ENCODE data around the gene KBTBD4.
"Not testable (repeated sequence)": the region's sequence is repeated elsewhere in the genome, so short reads cannot be mapped to it uniquely, and the experiment has no call there.

The KBTBD4 gene

DNA sequence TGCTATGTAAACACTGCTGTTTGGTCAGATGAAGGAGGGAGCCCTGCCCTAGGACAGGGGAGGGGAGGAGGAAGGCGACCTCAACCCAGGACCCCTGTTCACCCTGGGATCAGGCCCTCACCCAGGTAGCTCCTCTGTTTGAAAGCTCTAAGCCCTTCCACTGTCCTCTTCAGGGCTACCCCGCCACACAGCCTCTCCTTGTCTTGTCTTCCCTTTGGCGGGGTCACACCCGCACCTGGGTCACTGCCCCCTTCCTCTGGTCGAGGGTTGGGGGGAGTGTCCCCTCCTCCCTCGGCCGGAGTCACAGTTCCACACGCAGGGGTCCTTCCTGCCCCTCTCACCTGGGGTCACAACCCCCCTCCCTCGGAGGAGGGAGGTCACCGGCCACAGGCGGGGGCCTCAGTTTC is 13.8 kb downstream of the KBTBD4 start:
- H3K27me3 ChIP-seq (ENCODE audit: insufficient read depth, low read length): no peaks in the 10 kb centered on the region
- peak overlapping the region; percentile 49 for H2AFZ ChIP-seq (ENCODE audit: low read depth, low read length)
- no peaks in the 10 kb centered on the region for H3K4me1 ChIP-seq (ENCODE audit: insufficient read depth, low read length)
- H3K4me3 ChIP-seq (ENCODE audit: low read length): peak overlapping the region; percentile 42
- no peaks in the 10 kb centered on the region for H3K9me3 ChIP-seq (ENCODE audit: low read length)
- no peaks in the 10 kb centered on the region for H3K36me3 ChIP-seq (ENCODE audit: insufficient read depth, low read length)

DNA sequence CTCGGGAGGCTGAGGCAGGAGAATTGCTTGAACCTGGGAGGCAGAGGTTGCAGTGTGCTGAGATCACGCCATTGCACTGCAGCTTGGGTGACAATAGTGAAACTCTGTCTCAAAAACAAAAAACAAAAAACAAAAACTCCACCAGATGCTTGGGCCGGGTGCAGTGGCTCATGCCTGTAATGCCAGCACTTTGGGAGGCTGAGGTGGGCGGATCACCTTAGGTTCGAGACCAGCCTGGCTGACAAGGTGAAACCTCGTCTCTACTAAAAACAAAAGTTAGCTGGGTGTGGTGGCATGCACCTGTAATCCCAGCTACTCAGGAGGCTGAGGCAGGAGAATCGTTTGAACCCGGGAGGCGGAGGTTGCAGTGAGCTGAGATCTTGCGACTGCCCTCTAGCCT is 14.4 kb downstream of the KBTBD4 start:
- H3K27me3 ChIP-seq (ENCODE audit: insufficient read depth, low read length); H3K36me3 ChIP-seq (ENCODE audit: insufficient read depth, low read length); H3K4me3 ChIP-seq (ENCODE audit: low read length); H2AFZ ChIP-seq (ENCODE audit: low read depth, low read length); H3K9me3 ChIP-seq (ENCODE audit: low read length); H3K4me1 ChIP-seq (ENCODE audit: insufficient read depth, low read length): not testable (repeated sequence)

DNA sequence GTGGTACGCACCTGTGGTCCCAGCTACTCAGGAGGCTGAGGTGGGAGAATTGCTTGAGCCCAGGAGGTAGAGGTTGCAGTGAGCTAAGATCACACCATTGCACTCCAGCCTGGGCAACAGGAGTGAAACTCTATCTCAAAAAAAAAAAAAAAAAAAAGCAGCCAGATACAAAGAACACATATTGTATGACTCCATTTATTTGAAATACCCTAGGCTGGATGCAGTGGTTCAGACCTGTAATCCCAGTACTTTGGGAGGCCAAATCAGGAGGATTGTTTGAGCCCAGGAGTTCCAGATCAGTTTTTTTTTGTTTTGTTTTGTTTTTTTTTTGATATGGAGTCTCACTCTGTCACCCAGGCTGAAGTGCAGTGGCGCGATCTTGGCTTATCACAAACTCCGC is 16.4 kb downstream of the KBTBD4 start:
- H3K4me3 ChIP-seq (ENCODE audit: low read length); H3K27me3 ChIP-seq (ENCODE audit: insufficient read depth, low read length); H2AFZ ChIP-seq (ENCODE audit: low read depth, low read length); H3K9me3 ChIP-seq (ENCODE audit: low read length); H3K4me1 ChIP-seq (ENCODE audit: insufficient read depth, low read length); H3K36me3 ChIP-seq (ENCODE audit: insufficient read depth, low read length): not testable (repeated sequence)

DNA sequence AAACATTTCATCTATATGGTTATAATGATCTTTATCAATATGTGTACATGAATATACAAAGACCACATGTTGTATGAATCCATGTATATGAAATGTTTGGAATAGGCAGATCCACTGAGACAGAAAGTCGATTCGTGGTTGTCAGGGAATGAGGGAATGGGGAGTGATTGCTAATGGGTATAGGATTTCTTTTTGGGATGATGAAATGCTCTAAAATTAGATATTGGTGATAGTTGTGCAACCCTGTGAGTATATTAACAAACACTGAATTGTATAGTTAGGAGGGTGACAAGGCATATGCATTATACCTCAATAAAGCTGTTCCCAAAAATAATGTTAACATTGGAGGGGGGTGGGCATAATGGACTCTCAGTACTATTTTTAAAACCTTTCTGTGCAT is 18.3 kb downstream of the KBTBD4 start:
- Histone ChIP-seq H3K9me3 (ENCODE audit: low read length) (no peaks in the 10 kb centered on the region), H3K4me1 (ENCODE audit: insufficient read depth, low read length) (no peaks in the 10 kb centered on the region), H2AFZ (ENCODE audit: low read depth, low read length) (no peak overlapping the region), H3K27me3 (ENCODE audit: insufficient read depth, low read length) (no peaks in the 10 kb centered on the region), H3K36me3 (ENCODE audit: insufficient read depth, low read length) (no peaks in the 10 kb centered on the region), H3K4me3 (ENCODE audit: low read length) (no peak overlapping the region)

DNA sequence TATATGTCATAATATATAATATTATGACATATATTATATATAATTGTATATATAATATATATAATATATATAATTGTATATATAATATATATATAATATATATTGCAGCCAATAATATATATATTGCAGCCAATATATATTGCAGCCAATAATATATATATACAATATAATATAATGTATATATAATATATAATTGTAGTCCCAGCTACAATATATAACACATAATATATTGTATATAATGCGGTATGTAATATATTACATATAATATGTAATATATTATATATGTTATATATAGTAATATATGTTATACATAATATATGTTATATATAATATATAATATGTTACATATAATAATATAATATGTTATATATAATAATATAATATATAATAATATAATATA is 20.1 kb downstream of the KBTBD4 start:
- H2AFZ ChIP-seq (ENCODE audit: low read depth, low read length): no peak overlapping the region
- H3K4me3 ChIP-seq (ENCODE audit: low read length): no peak overlapping the region
- H3K36me3 ChIP-seq (ENCODE audit: insufficient read depth, low read length): no peaks in the 10 kb centered on the region
- H3K4me1 ChIP-seq (ENCODE audit: insufficient read depth, low read length): no peaks in the 10 kb centered on the region
- no peaks in the 10 kb centered on the region for H3K27me3 ChIP-seq (ENCODE audit: insufficient read depth, low read length)
- no peaks in the 10 kb centered on the region for H3K9me3 ChIP-seq (ENCODE audit: low read length)

DNA sequence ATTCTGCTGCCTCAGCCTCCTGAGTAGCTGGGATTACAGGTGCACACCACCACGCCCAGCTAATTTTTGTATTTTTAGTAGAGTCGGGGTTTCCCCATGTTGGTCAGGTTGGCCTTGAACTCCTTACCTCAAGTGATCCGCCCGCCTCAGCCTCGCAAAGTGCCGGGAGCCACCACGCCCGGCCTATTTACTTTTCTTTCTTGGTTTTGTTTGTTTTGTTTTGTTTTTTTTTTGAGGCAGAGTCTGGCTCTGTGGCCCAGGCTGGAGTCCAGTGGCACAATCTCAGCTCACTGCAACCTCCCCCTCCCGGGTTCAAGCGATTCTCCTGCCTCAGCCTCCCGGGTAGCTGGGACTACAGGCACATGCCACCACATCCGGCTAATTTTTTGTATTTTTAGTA is 21.8 kb downstream of the KBTBD4 start:
- H3K36me3 ChIP-seq (ENCODE audit: insufficient read depth, low read length); H3K27me3 ChIP-seq (ENCODE audit: insufficient read depth, low read length); H3K9me3 ChIP-seq (ENCODE audit: low read length); H3K4me1 ChIP-seq (ENCODE audit: insufficient read depth, low read length); H2AFZ ChIP-seq (ENCODE audit: low read depth, low read length); H3K4me3 ChIP-seq (ENCODE audit: low read length): not testable (repeated sequence)

DNA sequence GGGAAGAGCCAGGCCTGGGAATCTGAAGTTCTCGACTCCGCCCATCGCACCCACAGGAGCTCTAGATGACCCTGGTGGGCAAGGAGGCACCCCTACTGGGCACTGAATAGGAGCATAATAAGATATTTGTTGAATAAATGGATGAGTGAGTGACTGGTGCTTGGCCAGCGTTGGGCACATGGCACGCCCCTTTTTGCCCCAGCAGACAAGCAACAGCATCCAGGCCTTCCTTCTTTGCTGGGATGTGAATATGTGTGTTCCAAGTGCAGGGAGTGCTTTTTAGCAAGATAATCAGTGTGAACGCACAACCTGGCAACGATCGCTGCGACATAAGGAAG is 25.4 kb downstream of the KBTBD4 start:
- Histone ChIP-seq H3K4me3 (ENCODE audit: low read length) (peak overlapping the region; percentile 85), H3K36me3 (ENCODE audit: insufficient read depth, low read length) (peaks cover 11% of the 10 kb centered on the region), H3K9me3 (ENCODE audit: low read length) (no peaks in the 10 kb centered on the region), H3K27me3 (ENCODE audit: insufficient read depth, low read length) (no peaks in the 10 kb centered on the region), H3K4me1 (ENCODE audit: insufficient read depth, low read length) (peaks cover 18% of the 10 kb centered on the region), H2AFZ (ENCODE audit: low read depth, low read length) (peak overlapping the region; percentile 94)

DNA sequence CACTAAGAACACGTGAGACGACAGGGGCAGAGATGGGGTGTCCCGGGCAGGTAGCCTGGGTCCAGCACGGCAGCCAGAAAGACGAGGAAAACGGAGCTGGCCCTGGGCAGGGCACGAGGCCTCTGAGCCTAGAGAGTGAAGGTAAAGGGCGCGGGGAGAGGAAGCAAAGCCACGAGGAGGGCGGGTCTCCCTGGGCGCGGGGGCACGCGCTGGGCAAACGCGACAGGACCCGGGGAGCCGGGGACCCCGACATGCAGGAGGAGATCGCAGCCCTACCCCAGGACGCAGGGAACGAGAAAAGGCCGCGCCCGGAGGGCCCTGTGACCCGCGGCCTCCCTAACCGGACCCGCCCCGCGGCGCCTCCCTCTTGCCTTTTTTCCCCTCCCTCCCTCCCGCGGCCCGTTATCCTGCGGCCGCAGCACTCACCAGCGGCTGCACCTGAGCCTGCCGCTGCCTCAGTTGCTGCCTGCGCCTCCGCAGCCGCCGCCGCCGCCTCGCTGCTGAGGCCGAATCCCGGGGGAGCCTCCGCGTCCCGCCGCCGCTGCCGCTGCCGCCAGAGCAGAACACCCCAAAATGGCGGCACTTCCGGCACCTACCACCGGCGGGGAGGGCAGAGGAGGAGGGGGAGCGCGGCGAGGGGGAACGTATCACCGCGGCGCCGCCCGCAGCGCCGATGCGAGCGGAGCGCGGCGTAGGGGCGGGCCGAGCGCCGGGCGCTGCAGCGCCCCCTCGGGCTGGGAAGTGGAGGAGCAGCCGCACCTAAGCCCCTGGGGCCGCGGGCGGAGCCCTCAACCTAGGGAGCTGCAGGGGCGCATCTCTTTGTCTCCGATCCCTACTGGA is 26.0 kb downstream of the KBTBD4 start, which contains the start of gene CELF1:
CELF1 (minus strand) TSS at position 567 of the 840 bp plus-strand sequence. CDS start 53,609 bp downstream, outside the sequence.
- Histone ChIP-seq H2AFZ (ENCODE audit: low read depth, low read length) (peak within 1 kb of the TSS; percentile 94), H3K27me3 (ENCODE audit: insufficient read depth, low read length) (no peaks in the 10 kb centered on the region), H3K4me3 (ENCODE audit: low read length) (peak within 1 kb of the TSS; percentile 85), H3K4me1 (ENCODE audit: insufficient read depth, low read length) (peaks cover 18% of the 10 kb centered on the region), H3K9me3 (ENCODE audit: low read length) (no peaks in the 10 kb centered on the region), H3K36me3 (ENCODE audit: insufficient read depth, low read length) (peaks cover 15% of the 10 kb centered on the region)

DNA sequence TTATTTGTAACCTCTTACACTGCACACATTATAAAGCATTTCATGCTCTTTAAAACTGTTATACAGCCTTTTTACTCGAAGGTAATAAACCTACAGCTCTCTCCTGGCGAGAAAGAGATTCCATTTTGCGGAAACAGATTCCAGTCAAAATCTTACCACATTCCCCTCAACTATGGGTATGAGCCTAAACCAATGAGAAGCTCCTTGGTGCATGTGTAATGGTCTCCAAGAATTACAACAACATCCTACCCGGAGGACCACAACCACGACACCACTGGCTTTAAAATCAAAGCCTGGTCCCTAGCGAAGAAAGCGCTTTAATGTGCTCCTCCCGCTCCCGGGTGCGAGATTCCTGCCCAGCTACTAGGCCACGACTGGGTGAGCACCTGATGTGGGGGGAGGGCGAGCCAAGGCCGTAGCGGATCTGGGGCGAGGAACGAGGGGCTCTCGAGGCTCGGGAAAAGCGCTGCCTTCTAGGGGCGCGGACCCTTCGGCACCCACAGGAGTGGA is 26.7 kb downstream of the KBTBD4 start:
- H3K9me3 ChIP-seq (ENCODE audit: low read length): no peaks in the 10 kb centered on the region
- peak overlapping the region; percentile 85 for H3K4me3 ChIP-seq (ENCODE audit: low read length)
- H3K27me3 ChIP-seq (ENCODE audit: insufficient read depth, low read length): no peaks in the 10 kb centered on the region
- H2AFZ ChIP-seq (ENCODE audit: low read depth, low read length): peak overlapping the region; percentile 6
- H3K4me1 ChIP-seq (ENCODE audit: insufficient read depth, low read length): peaks cover 18% of the 10 kb centered on the region
- peaks cover 20% of the 10 kb centered on the region for H3K36me3 ChIP-seq (ENCODE audit: insufficient read depth, low read length)

DNA sequence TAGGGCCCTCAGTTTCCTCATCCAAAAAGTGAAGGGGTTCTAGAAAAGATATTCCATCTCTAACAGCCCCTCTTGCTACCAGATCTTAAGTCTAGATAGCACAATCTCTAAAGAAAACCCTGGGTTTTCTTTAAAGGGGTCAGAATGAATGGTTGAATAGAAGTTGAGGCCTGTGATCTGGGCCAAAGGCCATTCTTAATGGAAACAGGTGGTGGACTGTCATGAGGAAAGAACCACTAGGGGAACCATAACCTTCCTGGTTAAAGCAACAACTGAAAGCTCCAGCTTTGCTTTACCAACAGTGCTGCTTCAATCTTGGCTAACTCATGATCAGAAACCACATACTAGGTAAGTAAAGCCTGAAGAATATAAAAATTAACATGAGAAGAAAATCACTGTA is 27.7 kb downstream of the KBTBD4 start:
- Histone ChIP-seq H3K27me3 (ENCODE audit: insufficient read depth, low read length) (no peaks in the 10 kb centered on the region), H3K4me1 (ENCODE audit: insufficient read depth, low read length) (peaks cover 18% of the 10 kb centered on the region), H3K9me3 (ENCODE audit: low read length) (no peaks in the 10 kb centered on the region), H2AFZ (ENCODE audit: low read depth, low read length) (no peak overlapping the region), H3K4me3 (ENCODE audit: low read length) (peak overlapping the region; percentile 85), H3K36me3 (ENCODE audit: insufficient read depth, low read length) (peaks cover 21% of the 10 kb centered on the region)

DNA sequence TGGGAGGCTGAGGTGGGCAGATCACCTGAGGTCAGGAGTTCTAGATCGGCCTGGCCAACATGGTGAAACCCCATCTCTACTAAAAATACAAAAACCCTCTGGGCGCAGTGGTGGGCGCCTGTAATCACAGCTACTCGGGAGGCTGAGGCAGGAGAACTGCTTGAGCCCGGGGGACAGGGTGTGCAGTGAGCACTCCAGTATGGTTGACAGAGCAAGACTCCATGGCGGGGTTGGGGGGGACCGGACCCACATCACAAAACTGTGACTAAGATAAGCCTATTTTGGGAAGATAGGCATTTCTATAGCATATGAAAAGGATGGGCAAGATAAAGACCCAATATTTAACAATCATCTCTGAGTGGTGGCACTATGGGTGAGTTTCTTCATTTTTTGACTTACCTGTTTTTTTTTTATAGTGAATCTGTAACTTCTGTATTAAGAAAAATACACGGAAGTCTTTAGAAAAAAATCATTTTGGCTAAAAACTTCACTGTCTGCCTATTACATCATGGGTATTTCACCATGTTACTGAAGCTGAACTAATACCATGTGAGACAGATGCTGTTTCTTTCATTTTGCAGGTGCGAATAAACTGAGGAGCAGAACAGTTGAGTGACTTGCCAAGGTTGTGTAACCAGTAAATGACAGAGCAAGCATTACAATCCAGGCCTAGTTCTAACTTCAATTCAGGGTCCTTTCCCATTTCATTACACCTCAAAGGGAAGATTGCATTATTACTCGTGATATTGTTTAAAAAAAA is 28.3 kb downstream of the KBTBD4 start:
- Histone ChIP-seq H3K4me1 (ENCODE audit: insufficient read depth, low read length) (peaks cover 18% of the 10 kb centered on the region), H3K36me3 (ENCODE audit: insufficient read depth, low read length) (peaks cover 21% of the 10 kb centered on the region), H3K27me3 (ENCODE audit: insufficient read depth, low read length) (no peaks in the 10 kb centered on the region), H2AFZ (ENCODE audit: low read depth, low read length) (no peak overlapping the region), H3K9me3 (ENCODE audit: low read length) (no peaks in the 10 kb centered on the region), H3K4me3 (ENCODE audit: low read length) (peak overlapping the region; percentile 85)

DNA sequence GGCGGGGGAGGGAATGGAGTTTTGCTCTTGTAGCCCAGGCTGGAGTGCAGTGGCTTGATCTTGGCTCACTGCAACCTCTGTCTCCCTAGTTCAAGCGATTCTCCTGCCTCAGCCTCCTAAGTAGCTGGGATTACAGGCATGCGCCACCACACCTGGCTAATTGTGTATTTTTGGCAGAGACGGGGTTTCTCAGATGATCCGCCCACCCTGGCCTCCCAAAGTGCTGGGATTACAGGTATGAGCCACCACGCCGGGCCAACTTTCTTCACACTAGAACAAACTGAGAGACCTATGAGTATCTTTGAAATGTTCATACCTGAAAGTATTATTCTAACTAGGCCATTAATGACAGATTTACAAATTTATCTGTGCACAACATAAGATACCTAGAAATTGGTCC is 32.5 kb downstream of the KBTBD4 start:
- not testable (repeated sequence) for H3K27me3 ChIP-seq (ENCODE audit: insufficient read depth, low read length); H2AFZ ChIP-seq (ENCODE audit: low read depth, low read length); H3K9me3 ChIP-seq (ENCODE audit: low read length); H3K4me1 ChIP-seq (ENCODE audit: insufficient read depth, low read length); H3K4me3 ChIP-seq (ENCODE audit: low read length)
- peaks cover 19% of the 10 kb centered on the region for H3K36me3 ChIP-seq (ENCODE audit: insufficient read depth, low read length)

DNA sequence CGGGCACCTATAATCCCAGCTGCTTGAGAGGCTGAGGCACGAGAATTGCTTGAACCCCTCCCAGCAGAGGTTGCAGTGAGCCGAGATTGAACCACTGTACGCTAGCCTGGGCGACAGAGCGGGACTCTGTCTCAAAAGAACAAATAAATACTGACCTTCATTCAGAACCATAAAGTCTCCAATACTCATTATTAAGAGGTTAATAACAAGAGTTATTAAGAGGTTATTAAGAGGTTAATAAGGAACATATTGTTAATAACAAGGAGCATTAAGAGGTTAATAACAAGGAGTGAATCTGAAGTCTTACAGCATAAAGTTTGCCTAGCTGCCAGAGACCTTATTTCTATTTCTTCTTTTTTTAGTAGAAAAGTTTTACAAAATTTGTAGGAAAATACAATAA is 33.5 kb downstream of the KBTBD4 start:
- Histone ChIP-seq H3K4me3 (ENCODE audit: low read length) (no peak overlapping the region), H3K27me3 (ENCODE audit: insufficient read depth, low read length) (no peaks in the 10 kb centered on the region), H3K9me3 (ENCODE audit: low read length) (no peaks in the 10 kb centered on the region), H2AFZ (ENCODE audit: low read depth, low read length) (no peak overlapping the region), H3K4me1 (ENCODE audit: insufficient read depth, low read length) (no peaks in the 10 kb centered on the region), H3K36me3 (ENCODE audit: insufficient read depth, low read length) (peaks cover 13% of the 10 kb centered on the region)

All from neuron (in vitro differentiated cells).